ENCODE data around the gene ZMAT3. TPM values are rescaled to one million over a fixed set of nuclear protein-coding genes. Genes with fewer than 3 reads are reported as not detected.
"Not testable (repeated sequence)": the region's sequence is repeated elsewhere in the genome, so short reads cannot be mapped to it uniquely, and the experiment has no call there.

ZMAT3 gene
- 10 to 100 TPM in 6 of 8 experiments, 1 to 10 TPM in 2; 7.0 to 62.5 (median 26.9) TPM for total RNA-seq

- Histone ChIP-seq H3K4me1 (replicated peaks in 1 of 2) (peaks cover 4 to 14% of the 10 kb centered on the region in 2 donors), H3K27ac (peak within 1 kb of the TSS; percentile 53 to 68), H3K4me3 (peak within 1 kb of the TSS; percentile 56 to 95 (median 85))
- in situ Hi-C loops (cut with MboI; ENCODE audit: low pct_unique_long_range_greater_than_20kb in 2 of 9, low sequenced_read_pairs in 9 of 9, unreplicated experiment in 9 of 9) = no loop called here
- 0 to 3% (median 0%) methylated on average over 3 to 13 of the region's 80 CpGs; no CpG with 5 or more reads in 5 of the 10 experiments for WGBS, 10 experiments
- peak; percentile 89 to 96 (median 94) for ATAC-seq (replicated peaks in 6 of 8)
Measured at GRCh38 chr3:179071323-179072099, at the start of gene ZMAT3. Gene ZMAT3 (minus strand): TSS chr3:179071809. CDS start chr3:179067752, 4,057 bp downstream.

GRCh38 chr3:179116816-179117215 lies 45.2 kb upstream of the ZMAT3 start:
- no peak for ATAC-seq (replicated peaks in 6 of 8)
- no peak overlapping the region for H3K27ac ChIP-seq
- WGBS, 10 experiments = 12 to 72% (median 35%) methylated on average over 1 to 2 of the region's 2 CpGs; no CpG with 5 or more reads in 1 of the 10 experiments
- in situ Hi-C loops (cut with MboI; ENCODE audit: low pct_unique_long_range_greater_than_20kb in 2 of 9, low sequenced_read_pairs in 9 of 9, unreplicated experiment in 9 of 9) = loop anchor here in 2 of 9 experiments (25.0 kb wide), 1 partner anchor 195 kb away; the partner anchor contains the start of gene ZNF639 (in 2 of the 2)
- H3K4me3 ChIP-seq = no peak overlapping the region
- no peaks in the 10 kb centered on the region for H3K4me1 ChIP-seq (replicated peaks in 1 of 2)

- not testable (repeated sequence) for H3K4me1 ChIP-seq (replicated peaks in 1 of 2); ATAC-seq (replicated peaks in 6 of 8); H3K27ac ChIP-seq; H3K4me3 ChIP-seq
- 0 to 75% (median 42%) methylated on average over 1 of the region's 1 CpG; no CpG with 5 or more reads in 6 of the 10 experiments for WGBS, 10 experiments
- in situ Hi-C loops (cut with MboI; ENCODE audit: low pct_unique_long_range_greater_than_20kb in 2 of 9, low sequenced_read_pairs in 9 of 9, unreplicated experiment in 9 of 9) = loop anchor here in 2 of 9 experiments (25.0 kb wide), 1 partner anchor 197 kb away; the partner anchor contains the start of gene ZNF639 (in 2 of the 2)
Measured at GRCh38 chr3:179115444-179115843, 43.8 kb upstream of the ZMAT3 start.

- ATAC-seq (replicated peaks in 6 of 8) = no peak
Measured at GRCh38 chr3:179113903-179114302, 42.3 kb upstream of the ZMAT3 start.

GRCh38 chr3:179108086-179108485 lies 36.5 kb upstream of the ZMAT3 start:
- H3K27ac ChIP-seq = no peak overlapping the region
- WGBS, 10 experiments = 6 to 100% (median 67%) methylated on average over 1 of the region's 1 CpG; no CpG with 5 or more reads in 1 of the 10 experiments
- in situ Hi-C loops (cut with MboI; ENCODE audit: low pct_unique_long_range_greater_than_20kb in 2 of 9, low sequenced_read_pairs in 9 of 9, unreplicated experiment in 9 of 9) = loop anchor here in 2 of 9 experiments (25.0 kb wide), 1 partner anchor 204 kb away; the partner anchor contains the start of gene ZNF639 (in 2 of the 2)
- no peak overlapping the region for H3K4me3 ChIP-seq
- no peaks in the 10 kb centered on the region for H3K4me1 ChIP-seq (replicated peaks in 1 of 2)
- ATAC-seq (replicated peaks in 6 of 8) = no peak

More at GRCh38 chr3:179113903-179114302, 42.3 kb upstream of the ZMAT3 start:
- 0 to 95% (median 73%) methylated on average over 1 to 2 of the region's 2 CpGs for WGBS, 10 experiments
- Histone ChIP-seq H3K4me3 (no peak overlapping the region), H3K27ac (no peak overlapping the region), H3K4me1 (replicated peaks in 1 of 2) (no peaks in the 10 kb centered on the region)
- in situ Hi-C loops (cut with MboI; ENCODE audit: low pct_unique_long_range_greater_than_20kb in 2 of 9, low sequenced_read_pairs in 9 of 9, unreplicated experiment in 9 of 9) = loop anchor here in 2 of 9 experiments (25.0 kb wide), 1 partner anchor 198 kb away; the partner anchor contains the start of gene ZNF639 (in 2 of the 2)

GRCh38 chr3:179107617-179108016 lies 36.0 kb upstream of the ZMAT3 start:
- 0 to 100% (median 76%) methylated on average over 1 to 3 of the region's 3 CpGs; no CpG with 5 or more reads in 2 of the 10 experiments for whole genome bisulfite sequencing, 10 experiments
- no peak overlapping the region for H3K4me3 ChIP-seq
- H3K27ac ChIP-seq = no peak overlapping the region
- in situ Hi-C loops (cut with MboI; ENCODE audit: low pct_unique_long_range_greater_than_20kb in 2 of 9, low sequenced_read_pairs in 9 of 9, unreplicated experiment in 9 of 9) = loop anchor here in 2 of 9 experiments (25.0 kb wide), 1 partner anchor 205 kb away; the partner anchor contains the start of gene ZNF639 (in 2 of the 2)
- ATAC-seq (replicated peaks in 6 of 8) = no peak
- no peaks in the 10 kb centered on the region for H3K4me1 ChIP-seq (replicated peaks in 1 of 2)

- no peaks in the 10 kb centered on the region for H3K4me1 ChIP-seq (replicated peaks in 1 of 2)
- no peak overlapping the region for H3K27ac ChIP-seq
- no peak overlapping the region for H3K4me3 ChIP-seq
- ATAC-seq (replicated peaks in 6 of 8) = no peak
- in situ Hi-C loops (cut with MboI; ENCODE audit: low pct_unique_long_range_greater_than_20kb in 2 of 9, low sequenced_read_pairs in 9 of 9, unreplicated experiment in 9 of 9) = loop anchor here in 2 of 9 experiments (25.0 kb wide), 1 partner anchor 206 kb away; the partner anchor contains the start of gene ZNF639 (in 2 of the 2)
- WGBS, 10 experiments = 0 to 63% (median 0%) methylated on average over 1 of the region's 1 CpG; no CpG with 5 or more reads in 4 of the 10 experiments
Measured at GRCh38 chr3:179105881-179106280, 34.3 kb upstream of the ZMAT3 start.

GRCh38 chr3:179100652-179101051 lies 29.0 kb upstream of the ZMAT3 start:
- ATAC-seq (replicated peaks in 6 of 8) = peak in 2 of 8 experiments; percentile 60 to 62
- no peaks in the 10 kb centered on the region for H3K4me1 ChIP-seq (replicated peaks in 1 of 2)
- no peak overlapping the region for H3K4me3 ChIP-seq
- H3K27ac ChIP-seq = no peak overlapping the region
- in situ Hi-C loops (cut with MboI; ENCODE audit: low pct_unique_long_range_greater_than_20kb in 2 of 9, low sequenced_read_pairs in 9 of 9, unreplicated experiment in 9 of 9) = loop anchor here in 2 of 9 experiments (25.0 kb wide), 1 partner anchor 212 kb away; the partner anchor contains the start of gene ZNF639 (in 2 of the 2)

GRCh38 chr3:179098388-179099077 lies 26.9 kb upstream of the ZMAT3 start:
- in situ Hi-C loops (cut with MboI; ENCODE audit: low pct_unique_long_range_greater_than_20kb in 2 of 9, low sequenced_read_pairs in 9 of 9, unreplicated experiment in 9 of 9) = no loop called here
- no peak overlapping the region for H3K4me3 ChIP-seq
- peak in 6 of 8 experiments; percentile 35 to 87 (median 52) for ATAC-seq (replicated peaks in 6 of 8)
- no peaks in the 10 kb centered on the region for H3K4me1 ChIP-seq (replicated peaks in 1 of 2)
- H3K27ac ChIP-seq = no peak overlapping the region
- 31 to 95% (median 88%) methylated on average over 2 to 7 of the region's 7 CpGs for WGBS, 10 experiments

- 71 to 100% (median 95%) methylated on average over 1 of the region's 1 CpG; no CpG with 5 or more reads in 4 of the 10 experiments for WGBS, 10 experiments
- Histone ChIP-seq H3K4me1 (replicated peaks in 1 of 2) (no peaks in the 10 kb centered on the region), H3K27ac (no peak overlapping the region), H3K4me3 (no peak overlapping the region)
- in situ Hi-C loops (cut with MboI; ENCODE audit: low pct_unique_long_range_greater_than_20kb in 2 of 9, low sequenced_read_pairs in 9 of 9, unreplicated experiment in 9 of 9) = no loop called here
- no peak for ATAC-seq (replicated peaks in 6 of 8)
Measured at GRCh38 chr3:179093807-179094206, 22.2 kb upstream of the ZMAT3 start.

GRCh38 chr3:179091113-179091512 lies 19.5 kb upstream of the ZMAT3 start:
- no peak overlapping the region for H3K4me3 ChIP-seq
- no peak overlapping the region for H3K27ac ChIP-seq
- ATAC-seq (replicated peaks in 6 of 8) = no peak
- in situ Hi-C loops (cut with MboI; ENCODE audit: low pct_unique_long_range_greater_than_20kb in 2 of 9, low sequenced_read_pairs in 9 of 9, unreplicated experiment in 9 of 9) = no loop called here
- no peaks in the 10 kb centered on the region for H3K4me1 ChIP-seq (replicated peaks in 1 of 2)

GRCh38 chr3:179088306-179088705 lies 16.7 kb upstream of the ZMAT3 start:
- Histone ChIP-seq H3K4me3 (no peak overlapping the region), H3K4me1 (replicated peaks in 1 of 2) (no peaks in the 10 kb centered on the region), H3K27ac (no peak overlapping the region)
- WGBS, 10 experiments = 15 to 60% (median 44%) methylated on average over 1 to 2 of the region's 2 CpGs; no CpG with 5 or more reads in 4 of the 10 experiments
- ATAC-seq (replicated peaks in 6 of 8) = no peak
- in situ Hi-C loops (cut with MboI; ENCODE audit: low pct_unique_long_range_greater_than_20kb in 2 of 9, low sequenced_read_pairs in 9 of 9, unreplicated experiment in 9 of 9) = no loop called here

- peaks cover 0 to 4% of the 10 kb centered on the region in 2 donors for H3K4me1 ChIP-seq (replicated peaks in 1 of 2)
- H3K27ac ChIP-seq = no peak overlapping the region
- in situ Hi-C loops (cut with MboI; ENCODE audit: low pct_unique_long_range_greater_than_20kb in 2 of 9, low sequenced_read_pairs in 9 of 9, unreplicated experiment in 9 of 9) = no loop called here
- H3K4me3 ChIP-seq = no peak overlapping the region
- no peak for ATAC-seq (replicated peaks in 6 of 8)
- 0 to 49% (median 37%) methylated on average over 1 to 2 of the region's 2 CpGs for WGBS, 10 experiments
Measured at GRCh38 chr3:179083977-179084376, 12.4 kb upstream of the ZMAT3 start.

All from motor neuron (in vitro differentiated cells).